GM08714 (cell line): ENCODE measurements around the gene NOTCH1.

Source experiments
- H3K4me3 ChIP-seq: fragments of 200-500 bp; sonication (Bioruptor generic); 2 replicates; pipeline ENCODE4 v1.5.1; 2014; ENCODE audit warnings: mild to moderate bottlenecking, low read length, inconsistent platforms
- ZNF274 ChIP-seq: IDR thresholded peaks from 2 replicates; pipeline ENCODE4 v1.6.1; 2012; ENCODE audit warnings: mild to moderate bottlenecking, low read depth, low read length

The NOTCH1 gene

GRCh38 chr9:136545965-136546696, at the start of gene NOTCH1:
TSS of gene NOTCH1 (minus strand) at chr9:136546048. CDS start at chr9:136545786, 262 bp downstream.
- peak within 1 kb of the TSS; percentile 77 for H3K4me3 ChIP-seq
- TF ChIP-seq ZNF274, result no peak

DNA sequence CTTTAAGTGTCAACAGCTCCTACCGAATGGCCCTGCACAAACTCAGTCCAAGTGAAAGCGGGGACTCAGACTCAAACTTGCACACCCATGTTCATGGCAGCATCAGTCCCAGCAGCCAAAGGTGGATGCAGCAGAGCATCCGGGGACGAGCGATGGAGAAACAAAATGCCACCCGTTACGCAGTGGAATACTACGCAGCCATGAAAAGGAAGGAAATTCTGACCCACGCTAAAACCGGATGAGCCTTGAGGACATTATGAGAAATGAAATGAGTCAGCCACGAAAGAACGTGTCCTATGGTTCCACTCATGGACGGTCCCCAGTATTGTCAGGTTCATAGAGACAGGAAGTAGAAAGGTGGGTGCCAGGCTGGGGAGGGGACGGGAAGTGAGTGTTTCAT, 48.6 kb upstream of the NOTCH1 start:
- no peak for TF ChIP-seq ZNF274
- H3K4me3 ChIP-seq, result no peak overlapping the region

- H3K4me3 ChIP-seq, result no peak overlapping the region
- TF ChIP-seq ZNF274, result no peak
These were observed 47.7 kb upstream of the NOTCH1 start for GRCh38 chr9:136593581-136593980.

DNA sequence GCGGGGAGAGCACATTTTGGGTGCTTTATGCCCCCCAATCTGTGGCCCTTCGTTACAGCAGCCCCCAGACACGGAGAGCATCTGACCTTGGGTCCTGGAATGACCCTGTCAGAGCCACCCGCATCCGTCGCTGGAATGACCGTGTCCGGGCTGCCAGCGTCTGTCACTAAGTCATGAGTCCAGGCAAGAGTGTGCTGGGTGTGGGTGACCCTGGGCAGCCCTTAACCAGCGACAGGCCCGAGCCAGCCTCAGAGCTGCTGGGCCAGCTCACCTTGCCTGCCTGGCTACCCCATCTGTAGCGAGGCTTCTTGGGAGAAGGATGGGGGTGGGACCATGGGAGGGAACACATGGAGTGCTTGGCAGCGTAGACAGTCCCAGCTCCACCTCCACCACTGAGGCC, 46.8 kb upstream of the NOTCH1 start:
- no peak overlapping the region for H3K4me3 ChIP-seq
- no peak for TF ChIP-seq ZNF274

GRCh38 chr9:136590821-136591752, 45.2 kb upstream of the NOTCH1 start:
- no peak for TF ChIP-seq ZNF274

GRCh38 chr9:136589766-136590763, 44.2 kb upstream of the NOTCH1 start:
- H3K4me3 ChIP-seq, result no peak overlapping the region
- TF ChIP-seq ZNF274, result no peak

More at GRCh38 chr9:136590821-136591752, 45.2 kb upstream of the NOTCH1 start:
- H3K4me3 ChIP-seq, result no peak overlapping the region

DNA sequence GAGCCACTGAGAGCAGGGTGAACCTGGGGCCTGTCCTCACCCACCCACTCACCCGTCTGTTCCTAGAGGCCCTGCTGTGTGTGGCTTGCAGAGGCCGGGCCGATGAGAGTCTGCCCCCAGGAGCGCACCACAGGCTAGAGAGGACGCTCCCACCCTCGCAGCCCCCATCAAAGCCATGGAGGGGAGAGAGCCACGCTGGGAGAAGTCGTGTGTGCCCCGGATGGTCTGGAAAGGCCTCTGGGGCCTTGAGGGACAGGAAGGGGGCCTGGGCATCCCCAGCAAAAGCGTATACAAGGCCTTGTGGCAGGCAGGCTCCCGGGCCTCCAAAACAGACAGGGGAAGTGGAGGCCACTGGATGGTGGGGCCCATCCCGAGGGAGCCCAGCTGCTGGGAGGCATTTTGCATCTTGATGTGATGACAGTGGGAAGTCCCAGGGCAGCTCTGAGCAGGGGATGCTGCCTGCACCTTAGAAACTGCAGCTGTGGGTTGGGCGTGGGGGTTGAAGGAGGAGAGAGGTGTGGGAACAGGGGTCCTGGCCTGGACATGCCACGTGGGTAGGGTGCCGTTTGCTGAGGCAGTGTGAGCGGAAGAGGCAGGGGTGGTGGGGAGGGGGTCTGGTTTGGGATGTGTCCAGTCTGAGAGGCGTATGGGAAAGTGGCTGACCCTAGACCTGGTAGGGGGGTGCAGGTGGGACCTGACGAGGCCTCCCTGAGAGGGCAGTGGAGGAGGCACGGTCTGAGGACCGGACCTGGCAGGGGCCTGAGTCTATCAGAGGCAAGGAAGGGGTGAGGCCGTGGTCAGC, 43.0 kb upstream of the NOTCH1 start:
- H3K4me3 ChIP-seq, result no peak overlapping the region
- TF ChIP-seq ZNF274, result no peak

- TF ChIP-seq ZNF274, result no peak
- no peak overlapping the region for H3K4me3 ChIP-seq
These were observed 42.3 kb upstream of the NOTCH1 start for GRCh38 chr9:136587944-136588662.

DNA sequence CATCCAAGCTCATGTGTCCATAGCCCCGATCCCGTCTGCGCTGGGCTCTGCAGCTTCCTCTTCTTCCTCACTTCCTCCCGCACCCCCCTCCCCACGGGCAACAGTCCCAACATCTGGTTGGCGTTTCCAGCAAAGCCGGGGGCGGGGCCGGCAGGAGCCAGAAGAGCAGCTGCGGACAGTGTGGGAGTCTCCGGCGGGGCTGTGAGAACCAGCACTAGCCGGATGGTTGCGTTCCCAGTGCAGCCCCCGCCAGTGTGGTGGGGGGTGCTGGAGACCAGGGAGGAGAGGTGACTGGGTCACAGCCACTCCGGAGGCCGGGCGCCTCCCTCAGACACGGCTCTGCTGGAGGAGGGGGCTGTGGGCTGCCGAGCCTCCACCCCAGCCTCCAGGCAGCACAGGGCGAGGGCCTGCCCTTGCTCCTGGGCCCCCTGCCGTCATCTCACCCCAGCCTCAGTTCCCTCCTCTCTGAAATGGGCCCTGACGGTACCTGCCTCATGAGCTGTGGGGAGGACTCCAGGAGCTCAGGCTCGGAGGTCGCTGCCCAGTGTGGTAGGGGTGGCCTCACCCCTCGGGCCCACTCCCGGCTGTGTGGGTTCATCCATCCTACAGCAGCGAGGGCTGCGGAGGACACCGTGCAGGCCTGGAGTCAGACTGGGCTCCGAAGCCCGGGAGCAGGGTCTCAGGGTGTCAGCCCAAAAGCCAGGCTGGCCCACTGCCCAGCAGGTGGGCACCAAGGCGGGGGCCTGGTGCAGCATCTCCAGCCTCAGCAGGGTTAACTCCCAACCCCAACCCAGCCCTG, 41.5 kb upstream of the NOTCH1 start:
- H3K4me3 ChIP-seq, result no peak overlapping the region
- no peak for TF ChIP-seq ZNF274

DNA sequence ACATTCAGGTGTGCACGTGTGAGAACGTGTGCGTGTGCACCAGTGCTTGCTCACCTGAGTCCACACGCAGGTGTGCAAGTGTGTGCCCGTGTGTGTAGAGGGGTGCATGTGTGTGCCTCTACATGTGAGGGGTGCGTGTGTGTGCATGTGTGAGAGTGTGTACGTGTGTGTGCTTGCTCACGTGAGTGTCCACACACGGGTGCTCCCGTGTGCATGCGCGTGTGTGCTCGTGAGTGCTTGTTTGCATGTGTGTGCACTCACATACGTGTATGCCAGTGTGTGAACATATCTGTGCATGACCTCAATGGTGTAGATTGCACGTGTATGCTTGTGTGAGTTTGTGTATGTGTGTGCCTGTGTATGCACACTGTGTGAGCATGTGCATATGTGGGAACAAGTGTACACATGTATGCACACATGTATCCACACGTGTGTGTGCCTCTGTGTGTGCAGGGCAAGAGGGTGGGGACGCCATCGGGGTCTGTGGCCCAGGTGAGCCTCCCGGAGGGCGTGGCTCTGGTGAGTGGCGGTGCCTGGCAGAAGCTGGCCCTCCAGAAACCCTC, 40.6 kb upstream of the NOTCH1 start:
- no peak overlapping the region for H3K4me3 ChIP-seq
- TF ChIP-seq ZNF274, result no peak

- TF ChIP-seq ZNF274, result no peak
- H3K4me3 ChIP-seq, result no peak overlapping the region
These were observed 39.8 kb upstream of the NOTCH1 start for GRCh38 chr9:136585531-136586120.
